Measurements from ENCODE around the gene GOLT1B. TPM values are rescaled to one million over a fixed set of nuclear protein-coding genes. Genes with fewer than 3 reads are reported as not detected.

Gene GOLT1B
- total RNA-seq, 1 experiment from 2014 or later = 46.1 TPM

DNA sequence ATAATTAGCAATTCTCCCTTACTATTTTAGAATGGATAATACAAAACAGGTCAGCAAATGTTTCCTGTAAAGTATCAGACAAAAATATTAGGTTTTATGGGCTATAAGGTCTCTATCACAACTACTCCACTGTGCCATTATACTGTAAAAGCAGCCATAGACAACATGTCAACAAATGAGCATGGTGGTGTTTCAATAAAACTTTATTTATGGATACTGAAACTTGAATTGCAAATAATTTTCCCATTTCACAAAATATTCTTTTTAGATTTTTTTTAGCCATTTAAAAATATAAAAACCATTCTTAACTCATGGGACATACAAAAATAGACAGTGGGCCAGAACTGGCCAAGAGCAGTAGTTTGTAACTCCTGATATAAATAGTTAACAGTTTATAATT is 15.6 kb upstream of the GOLT1B start:
- H3K4me1 Mint-ChIP-seq = no peaks in the 10 kb centered on the region
- H3K9me3 ChIP-seq (ENCODE audit: control insufficient read depth, low read depth, low read length) = no peaks in the 10 kb centered on the region
- H3T11ph ChIP-seq (ENCODE audit: low read length) = no peak overlapping the region
- H3K79me2 ChIP-seq (ENCODE audit: insufficient read depth, low read length) = no peaks in the 10 kb centered on the region
- no peak overlapping the region for H2BK15ac ChIP-seq (ENCODE audit: low read depth, low read length)
- peaks cover 6 to 25% (median 11%) of the 10 kb centered on the region in 3 experiments; a peak in 6 of 7 replicates for H3K36me3 Mint-ChIP-seq (ENCODE audit: insufficient read depth in 1 of 3, low read depth in 3 of 3)
- H3K27me3 Mint-ChIP-seq (ENCODE audit: low read depth) = no peaks in the 10 kb centered on the region
- H3K27ac ChIP-seq (ENCODE audit: insufficient read length, low read depth, low read length) = no peak overlapping the region
- no peak overlapping the region for H3K14ac ChIP-seq (ENCODE audit: insufficient read depth, low read length)
- H3K79me1 ChIP-seq (ENCODE audit: insufficient read depth, low read depth, low read length, poor library complexity, severe bottlenecking) = no peaks in the 10 kb centered on the region
- H2AK5ac ChIP-seq (ENCODE audit: insufficient read length, low read length) = no peak overlapping the region
- no peak overlapping the region for H3K23ac ChIP-seq (ENCODE audit: insufficient read length, low read depth, low read length)
- H2AFZ ChIP-seq (ENCODE audit: low read length) = no peak overlapping the region
- DNase-seq = no peak
- H4K20me1 ChIP-seq (ENCODE audit: control insufficient read depth, insufficient read depth, insufficient read length) = no peaks in the 10 kb centered on the region
- H3K4me3 Mint-ChIP-seq = no peak overlapping the region
- no peak overlapping the region for H2BK20ac ChIP-seq (ENCODE audit: low read depth, low read length, poor library complexity, severe bottlenecking)
- no peaks in the 10 kb centered on the region for H3K4me1 ChIP-seq (ENCODE audit: insufficient read depth, low read length)
- H3K18ac ChIP-seq (ENCODE audit: insufficient read length, low read depth, low read length) = no peak overlapping the region
- no peak overlapping the region for H4K5ac ChIP-seq (ENCODE audit: insufficient read length, low read depth, low read length)
- TF ChIP-seq, protein P1, sequence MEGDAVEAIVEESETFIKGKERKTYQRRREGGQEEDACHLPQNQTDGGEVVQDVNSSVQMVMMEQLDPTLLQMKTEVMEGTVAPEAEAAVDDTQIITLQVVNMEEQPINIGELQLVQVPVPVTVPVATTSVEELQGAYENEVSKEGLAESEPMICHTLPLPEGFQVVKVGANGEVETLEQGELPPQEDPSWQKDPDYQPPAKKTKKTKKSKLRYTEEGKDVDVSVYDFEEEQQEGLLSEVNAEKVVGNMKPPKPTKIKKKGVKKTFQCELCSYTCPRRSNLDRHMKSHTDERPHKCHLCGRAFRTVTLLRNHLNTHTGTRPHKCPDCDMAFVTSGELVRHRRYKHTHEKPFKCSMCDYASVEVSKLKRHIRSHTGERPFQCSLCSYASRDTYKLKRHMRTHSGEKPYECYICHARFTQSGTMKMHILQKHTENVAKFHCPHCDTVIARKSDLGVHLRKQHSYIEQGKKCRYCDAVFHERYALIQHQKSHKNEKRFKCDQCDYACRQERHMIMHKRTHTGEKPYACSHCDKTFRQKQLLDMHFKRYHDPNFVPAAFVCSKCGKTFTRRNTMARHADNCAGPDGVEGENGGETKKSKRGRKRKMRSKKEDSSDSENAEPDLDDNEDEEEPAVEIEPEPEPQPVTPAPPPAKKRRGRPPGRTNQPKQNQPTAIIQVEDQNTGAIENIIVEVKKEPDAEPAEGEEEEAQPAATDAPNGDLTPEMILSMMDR (conservative IDR thresholded peaks at IDR 0.05) = no peak
- no peak overlapping the region for H4K8ac ChIP-seq (replicated peaks; ENCODE audit: insufficient read length, low read depth, low read length)
- H2BK12ac ChIP-seq (ENCODE audit: insufficient read length, low read depth, low read length) = no peak overlapping the region
- no peaks in the 10 kb centered on the region for H3K23me2 ChIP-seq (ENCODE audit: insufficient read length, low read depth, low read length, poor library complexity, severe bottlenecking)
- H3K27me3 ChIP-seq (ENCODE audit: insufficient read depth, low read length) = no peaks in the 10 kb centered on the region
- no peak overlapping the region for H3K56ac ChIP-seq (ENCODE audit: insufficient read length, low read depth, low read length)
- no peak overlapping the region for H3K27ac Mint-ChIP-seq
- H3K4me2 ChIP-seq (ENCODE audit: insufficient read depth, insufficient read length, low read length) = no peak overlapping the region
- H4K91ac ChIP-seq (ENCODE audit: insufficient read length, low read depth, low read length) = no peak overlapping the region
- no peaks in the 10 kb centered on the region for H3K9me3 Mint-ChIP-seq
- no peak overlapping the region for H3K4ac ChIP-seq (ENCODE audit: low read depth, low read length)
- no peak overlapping the region for H2BK120ac ChIP-seq (ENCODE audit: low read depth, low read length, poor library complexity, severe bottlenecking)
- H2BK5ac ChIP-seq (ENCODE audit: insufficient read length, low read length) = no peak overlapping the region
- no peak overlapping the region for H3K9ac ChIP-seq (ENCODE audit: extremely low read depth, insufficient read length, low read length)
